HL-60 (cell line): Measurements from ENCODE around the gene CPVL.

Source experiments
- DNase-seq, 2 experiments: peaks; one replicate each; pipeline ENCODE4 v3.0.0-alpha.2; 2010 to 2020; ENCODE audit warnings: low read depth in 1 of 2, low spot score in 1 of 2
- H3K27ac ChIP-seq: fragments of 250-450 bp; sonication (Bioruptor Pico); replicated peaks from 2 replicates; pipeline ENCODE4 v1.5.1; 2020; ENCODE audit warnings: mild to moderate bottlenecking, moderate library complexity
- H3K27me3 ChIP-seq: fragments of 250-450 bp; sonication (Bioruptor Pico); 2 replicates; pipeline ENCODE4 v1.5.1; 2021; ENCODE audit warnings: mild to moderate bottlenecking, moderate library complexity; ENCODE audit not compliant: insufficient read depth, poor library complexity, severe bottlenecking
- H3K4me3 ChIP-seq: replicated peaks from 2 replicates; pipeline ENCODE4 v1.5.1; 2011; ENCODE audit warnings: mild to moderate bottlenecking, control low read depth, low read length; ENCODE audit not compliant: insufficient read depth
- GABPA ChIP-seq: IDR thresholded peaks from 2 replicates; pipeline ENCODE4 v1.6.1; 2012; ENCODE audit warnings: low read depth
- POLR2AphosphoS5 ChIP-seq: IDR thresholded peaks from 2 replicates; pipeline ENCODE4 v1.6.1; 2012; ENCODE audit warnings: low read depth
- SPI1 ChIP-seq: IDR thresholded peaks from 2 replicates; pipeline ENCODE4 v1.6.1; 2012; ENCODE audit warnings: low read depth, mild to moderate bottlenecking, borderline replicate concordance
- TF ChIP-seq, protein P1 (sequence below): IDR thresholded peaks from 2 replicates; pipeline ENCODE4 v1.6.1; 2012; ENCODE audit warnings: low read depth; ENCODE audit not compliant: insufficient replicate concordance
- TF ChIP-seq, protein P2 (sequence below): IDR thresholded peaks from one replicate; pipeline ENCODE4 v1.5.1; 2011; ENCODE audit warnings: low read length, control low read depth, inconsistent platforms; ENCODE audit not compliant: insufficient read depth

CPVL gene

DNA sequence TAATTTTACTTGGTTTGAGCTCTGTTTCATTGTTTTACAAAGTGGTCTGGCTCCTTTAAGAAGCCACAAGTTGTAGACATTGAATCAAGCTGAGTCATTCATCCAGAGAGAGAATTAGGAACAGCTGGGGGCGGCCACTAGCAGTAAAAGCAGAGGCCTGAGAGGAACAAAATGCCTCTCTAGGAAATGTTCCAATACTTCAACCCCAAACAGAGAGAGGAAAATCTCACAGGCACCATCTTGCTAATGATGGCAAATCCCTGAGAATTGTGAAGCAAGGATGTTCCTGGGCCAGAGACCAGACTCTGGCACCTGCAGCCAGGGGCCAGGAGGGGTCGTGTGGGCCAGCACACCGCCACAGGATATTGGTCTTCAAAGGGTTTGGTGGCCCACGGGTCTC, 161.7 kb downstream of the CPVL start:
- Histone ChIP-seq H3K4me3 (no peak overlapping the region), H3K27ac (no peak overlapping the region), H3K27me3 (no peaks in the 10 kb centered on the region)
- TF ChIP-seq, protein P1, sequence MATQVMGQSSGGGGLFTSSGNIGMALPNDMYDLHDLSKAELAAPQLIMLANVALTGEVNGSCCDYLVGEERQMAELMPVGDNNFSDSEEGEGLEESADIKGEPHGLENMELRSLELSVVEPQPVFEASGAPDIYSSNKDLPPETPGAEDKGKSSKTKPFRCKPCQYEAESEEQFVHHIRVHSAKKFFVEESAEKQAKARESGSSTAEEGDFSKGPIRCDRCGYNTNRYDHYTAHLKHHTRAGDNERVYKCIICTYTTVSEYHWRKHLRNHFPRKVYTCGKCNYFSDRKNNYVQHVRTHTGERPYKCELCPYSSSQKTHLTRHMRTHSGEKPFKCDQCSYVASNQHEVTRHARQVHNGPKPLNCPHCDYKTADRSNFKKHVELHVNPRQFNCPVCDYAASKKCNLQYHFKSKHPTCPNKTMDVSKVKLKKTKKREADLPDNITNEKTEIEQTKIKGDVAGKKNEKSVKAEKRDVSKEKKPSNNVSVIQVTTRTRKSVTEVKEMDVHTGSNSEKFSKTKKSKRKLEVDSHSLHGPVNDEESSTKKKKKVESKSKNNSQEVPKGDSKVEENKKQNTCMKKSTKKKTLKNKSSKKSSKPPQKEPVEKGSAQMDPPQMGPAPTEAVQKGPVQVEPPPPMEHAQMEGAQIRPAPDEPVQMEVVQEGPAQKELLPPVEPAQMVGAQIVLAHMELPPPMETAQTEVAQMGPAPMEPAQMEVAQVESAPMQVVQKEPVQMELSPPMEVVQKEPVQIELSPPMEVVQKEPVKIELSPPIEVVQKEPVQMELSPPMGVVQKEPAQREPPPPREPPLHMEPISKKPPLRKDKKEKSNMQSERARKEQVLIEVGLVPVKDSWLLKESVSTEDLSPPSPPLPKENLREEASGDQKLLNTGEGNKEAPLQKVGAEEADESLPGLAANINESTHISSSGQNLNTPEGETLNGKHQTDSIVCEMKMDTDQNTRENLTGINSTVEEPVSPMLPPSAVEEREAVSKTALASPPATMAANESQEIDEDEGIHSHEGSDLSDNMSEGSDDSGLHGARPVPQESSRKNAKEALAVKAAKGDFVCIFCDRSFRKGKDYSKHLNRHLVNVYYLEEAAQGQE, result no peak
- TF ChIP-seq POLR2AphosphoS5, result no peak
- TF ChIP-seq GABPA, result no peak
- TF ChIP-seq SPI1, result no peak
- TF ChIP-seq, protein P2, sequence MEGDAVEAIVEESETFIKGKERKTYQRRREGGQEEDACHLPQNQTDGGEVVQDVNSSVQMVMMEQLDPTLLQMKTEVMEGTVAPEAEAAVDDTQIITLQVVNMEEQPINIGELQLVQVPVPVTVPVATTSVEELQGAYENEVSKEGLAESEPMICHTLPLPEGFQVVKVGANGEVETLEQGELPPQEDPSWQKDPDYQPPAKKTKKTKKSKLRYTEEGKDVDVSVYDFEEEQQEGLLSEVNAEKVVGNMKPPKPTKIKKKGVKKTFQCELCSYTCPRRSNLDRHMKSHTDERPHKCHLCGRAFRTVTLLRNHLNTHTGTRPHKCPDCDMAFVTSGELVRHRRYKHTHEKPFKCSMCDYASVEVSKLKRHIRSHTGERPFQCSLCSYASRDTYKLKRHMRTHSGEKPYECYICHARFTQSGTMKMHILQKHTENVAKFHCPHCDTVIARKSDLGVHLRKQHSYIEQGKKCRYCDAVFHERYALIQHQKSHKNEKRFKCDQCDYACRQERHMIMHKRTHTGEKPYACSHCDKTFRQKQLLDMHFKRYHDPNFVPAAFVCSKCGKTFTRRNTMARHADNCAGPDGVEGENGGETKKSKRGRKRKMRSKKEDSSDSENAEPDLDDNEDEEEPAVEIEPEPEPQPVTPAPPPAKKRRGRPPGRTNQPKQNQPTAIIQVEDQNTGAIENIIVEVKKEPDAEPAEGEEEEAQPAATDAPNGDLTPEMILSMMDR, result no peak
- peak in 1 of 2 experiments; percentile 12 for DNase-seq

DNA sequence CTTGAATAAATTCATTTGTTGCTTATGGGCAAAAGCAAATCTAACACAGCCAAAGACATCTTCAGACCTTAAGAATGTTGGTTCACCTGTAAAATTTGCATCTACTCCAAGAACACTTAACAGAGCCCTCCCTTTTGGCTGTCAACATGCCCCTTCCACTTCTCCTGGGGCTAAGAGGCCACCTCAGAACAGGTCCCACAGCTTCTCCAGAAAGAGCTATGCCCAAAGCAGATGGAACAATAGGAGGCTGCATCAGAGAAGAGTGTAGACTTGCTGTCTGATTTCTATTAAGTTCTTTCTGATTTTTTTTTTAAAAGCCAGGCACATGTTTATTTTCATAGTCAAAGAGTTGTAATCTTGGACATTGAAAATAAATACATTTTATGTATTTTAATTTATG, 162.1 kb downstream of the CPVL start:
- TF ChIP-seq POLR2AphosphoS5 (no peak), GABPA (no peak), SPI1 (no peak)
- TF ChIP-seq, protein P1, result no peak
- TF ChIP-seq, protein P2, result no peak
- no peak overlapping the region for H3K4me3 ChIP-seq
- no peak for DNase-seq
- no peaks in the 10 kb centered on the region for H3K27me3 ChIP-seq
- H3K27ac ChIP-seq, result no peak overlapping the region

DNA sequence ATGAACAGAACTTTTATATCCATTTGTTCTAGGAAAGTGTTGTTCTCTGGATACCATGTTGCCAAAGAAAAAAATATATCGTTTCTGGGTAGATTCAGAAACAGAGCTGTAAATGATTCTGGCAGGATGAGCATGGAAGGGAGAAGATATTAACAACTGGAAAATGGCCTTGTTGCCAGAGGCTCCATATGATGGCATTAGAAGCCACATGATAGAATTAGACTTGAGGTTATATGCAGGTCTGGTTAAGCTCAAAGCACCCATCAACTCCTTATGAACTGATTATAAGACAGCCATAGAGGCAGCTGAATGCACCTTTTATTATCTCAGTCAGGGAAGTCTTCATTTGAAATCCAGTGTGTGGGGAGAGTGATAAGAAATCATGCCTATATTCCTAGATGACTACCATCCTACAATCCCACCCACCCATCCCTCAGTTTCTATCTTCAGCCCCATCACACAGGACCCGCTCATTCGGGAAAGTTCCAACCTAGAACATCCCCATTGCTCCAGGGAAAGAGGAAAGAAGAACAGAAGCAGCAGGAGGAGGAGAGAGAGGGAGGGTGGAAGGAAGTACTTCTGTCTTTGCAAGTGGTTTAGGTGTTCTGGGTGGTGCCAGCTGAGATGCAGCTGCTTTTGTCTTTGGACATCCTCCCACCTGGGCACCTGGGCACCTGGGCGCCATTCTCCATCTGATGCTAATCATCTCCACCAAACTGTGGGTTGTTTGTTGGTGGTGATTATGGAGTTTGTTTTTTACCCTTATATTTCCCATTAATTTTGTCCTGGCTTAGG, 162.7 kb downstream of the CPVL start:
- TF ChIP-seq SPI1, result no peak
- no peak for TF ChIP-seq GABPA
- TF ChIP-seq, protein P1, result no peak
- no peak for TF ChIP-seq POLR2AphosphoS5
- TF ChIP-seq, protein P2, result no peak
- no peak overlapping the region for H3K4me3 ChIP-seq
- no peaks in the 10 kb centered on the region for H3K27me3 ChIP-seq
- DNase-seq, result no peak
- no peak overlapping the region for H3K27ac ChIP-seq
